ENCODE measurements around the gene TMEM208. TPM values are rescaled to one million over a fixed set of nuclear protein-coding genes. Genes with fewer than 3 reads are reported as not detected.

TMEM208 gene
- total RNA-seq, 1 donor from 2014 or later = 47.5 TPM

DNA sequence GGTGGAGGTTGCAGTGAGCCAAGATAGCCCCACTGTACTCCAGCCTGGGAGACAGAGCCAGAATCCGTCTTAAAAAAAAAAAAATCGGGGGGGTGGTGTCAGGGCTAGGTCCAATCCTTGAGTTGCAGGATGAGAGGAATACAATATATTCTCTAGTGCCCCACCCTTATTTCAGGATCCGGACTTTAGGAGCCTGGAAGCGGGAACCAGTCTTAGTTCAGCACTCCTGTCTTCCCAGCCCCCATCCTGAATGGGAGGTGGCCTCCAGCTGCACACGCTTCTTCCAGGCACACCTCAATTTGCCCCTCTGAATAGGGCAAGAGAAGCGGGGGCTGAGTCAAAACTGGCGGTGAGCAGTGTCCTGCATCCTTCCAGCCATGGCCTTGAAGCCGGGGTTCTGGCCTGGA is 18.7 kb downstream of the TMEM208 start:
- no peak for FAIRE-seq
- Histone ChIP-seq H3K9me3 (ENCODE audit: insufficient read depth, low read depth, low read length) (no peaks in the 10 kb centered on the region), H4K20me1 (ENCODE audit: insufficient read depth, low read length) (no peaks in the 10 kb centered on the region)

GRCh38 chr16:67246081-67246755 is 19.3 kb downstream of the TMEM208 start:
- H3K4me2 ChIP-seq (ENCODE audit: low read length) = peak overlapping the region; percentile 95
- no peaks in the 10 kb centered on the region for H4K20me1 ChIP-seq (ENCODE audit: insufficient read depth, low read length)
- H3K27ac Mint-ChIP-seq (ENCODE audit: unreplicated experiment) = peak overlapping the region; percentile 7
- no peaks in the 10 kb centered on the region for H3K36me3 Mint-ChIP-seq (ENCODE audit: low read depth, unreplicated experiment)
- H3K9ac ChIP-seq (ENCODE audit: low read length) = peak overlapping the region; percentile 82
- peak; percentile 13 for TF ChIP-seq CTCF (IDR thresholded peaks at IDR 0.05; ENCODE audit: insufficient read depth, low read depth, low read length)
- TF ChIP-seq EZH2 (IDR thresholded peaks at IDR 0.05; ENCODE audit: insufficient read depth, low read length) = no peak
- H3K9me3 ChIP-seq (ENCODE audit: insufficient read depth, low read depth, low read length) = no peaks in the 10 kb centered on the region
- H2AFZ ChIP-seq (ENCODE audit: low read depth, low read length) = peak overlapping the region; percentile 40
- peaks cover 44% of the 10 kb centered on the region for H3K79me2 ChIP-seq (ENCODE audit: insufficient read depth, low read length)
- H3K4me1 Mint-ChIP-seq (ENCODE audit: low read depth, unreplicated experiment) = peaks cover 34% of the 10 kb centered on the region
- no peaks in the 10 kb centered on the region for H3K9me3 Mint-ChIP-seq (ENCODE audit: unreplicated experiment)
- DNase-seq (ENCODE audit: low read depth) (peak; percentile 82), FAIRE-seq (no peak)
- H3K4me3 Mint-ChIP-seq (ENCODE audit: unreplicated experiment) = peak overlapping the region; percentile 89
- H3K27me3 ChIP-seq (ENCODE audit: insufficient read depth, low read length) = no peaks in the 10 kb centered on the region
- H3K36me3 ChIP-seq (ENCODE audit: insufficient read depth, low read length) = no peaks in the 10 kb centered on the region
- H3K27ac ChIP-seq (ENCODE audit: low read depth, low read length) = peak overlapping the region; percentile 72
- H3K27me3 Mint-ChIP-seq (ENCODE audit: low read depth, unreplicated experiment) = peaks cover 9% of the 10 kb centered on the region
- H3K4me3 ChIP-seq (ENCODE audit: insufficient read depth, low read depth, low read length) = peak overlapping the region; percentile 74
- H3K4me1 ChIP-seq (ENCODE audit: insufficient read depth, low read length) = peaks cover 62% of the 10 kb centered on the region

More for the DNA sequence above, 18.7 kb downstream of the TMEM208 start:
- Mint-ChIP-seq H3K27ac (ENCODE audit: unreplicated experiment) (peak overlapping the region; percentile 96), H3K9me3 (ENCODE audit: unreplicated experiment) (no peaks in the 10 kb centered on the region), H3K4me1 (ENCODE audit: low read depth, unreplicated experiment) (peaks cover 37% of the 10 kb centered on the region), H3K4me3 (ENCODE audit: unreplicated experiment) (peak overlapping the region; percentile 89), H3K27me3 (ENCODE audit: low read depth, unreplicated experiment) (peaks cover 8% of the 10 kb centered on the region), H3K36me3 (ENCODE audit: low read depth, unreplicated experiment) (no peaks in the 10 kb centered on the region)
- Histone ChIP-seq H3K4me1 (ENCODE audit: insufficient read depth, low read length) (peaks cover 67% of the 10 kb centered on the region), H3K9ac (ENCODE audit: low read length) (peak overlapping the region; percentile 82), H2AFZ (ENCODE audit: low read depth, low read length) (peak overlapping the region; percentile 40), H3K36me3 (ENCODE audit: insufficient read depth, low read length) (no peaks in the 10 kb centered on the region), H3K79me2 (ENCODE audit: insufficient read depth, low read length) (peaks cover 45% of the 10 kb centered on the region), H3K27ac (ENCODE audit: low read depth, low read length) (peak overlapping the region; percentile 72), H3K27me3 (ENCODE audit: insufficient read depth, low read length) (no peaks in the 10 kb centered on the region), H3K4me3 (ENCODE audit: insufficient read depth, low read depth, low read length) (peak overlapping the region; percentile 74), H3K4me2 (ENCODE audit: low read length) (peak overlapping the region; percentile 95)
- no peak for DNase-seq (ENCODE audit: low read depth)
- TF ChIP-seq EZH2 (IDR thresholded peaks at IDR 0.05; ENCODE audit: insufficient read depth, low read length) (no peak), CTCF (IDR thresholded peaks at IDR 0.05; ENCODE audit: insufficient read depth, low read depth, low read length) (no peak)

GRCh38 chr16:67246756-67247191 is 19.8 kb downstream of the TMEM208 start:
- Histone ChIP-seq H3K4me3 (ENCODE audit: insufficient read depth, low read depth, low read length) (peak overlapping the region; percentile 74), H3K9me3 (ENCODE audit: insufficient read depth, low read depth, low read length) (no peaks in the 10 kb centered on the region), H4K20me1 (ENCODE audit: insufficient read depth, low read length) (no peaks in the 10 kb centered on the region), H3K27ac (ENCODE audit: low read depth, low read length) (peak overlapping the region; percentile 72), H3K36me3 (ENCODE audit: insufficient read depth, low read length) (no peaks in the 10 kb centered on the region), H3K79me2 (ENCODE audit: insufficient read depth, low read length) (peaks cover 41% of the 10 kb centered on the region), H3K4me2 (ENCODE audit: low read length) (peak overlapping the region; percentile 95), H2AFZ (ENCODE audit: low read depth, low read length) (peak overlapping the region; percentile 64), H3K4me1 (ENCODE audit: insufficient read depth, low read length) (peaks cover 57% of the 10 kb centered on the region), H3K9ac (ENCODE audit: low read length) (peak overlapping the region; percentile 82), H3K27me3 (ENCODE audit: insufficient read depth, low read length) (no peaks in the 10 kb centered on the region)
- H3K9me3 Mint-ChIP-seq (ENCODE audit: unreplicated experiment) = no peaks in the 10 kb centered on the region
- DNase-seq (ENCODE audit: low read depth) (no peak), FAIRE-seq (no peak)
- H3K4me3 Mint-ChIP-seq (ENCODE audit: unreplicated experiment) = peak overlapping the region; percentile 89
- peaks cover 30% of the 10 kb centered on the region for H3K4me1 Mint-ChIP-seq (ENCODE audit: low read depth, unreplicated experiment)
- H3K27ac Mint-ChIP-seq (ENCODE audit: unreplicated experiment) = no peak overlapping the region
- H3K36me3 Mint-ChIP-seq (ENCODE audit: low read depth, unreplicated experiment) = no peaks in the 10 kb centered on the region
- H3K27me3 Mint-ChIP-seq (ENCODE audit: low read depth, unreplicated experiment) = peaks cover 12% of the 10 kb centered on the region
- TF ChIP-seq CTCF (IDR thresholded peaks at IDR 0.05; ENCODE audit: insufficient read depth, low read depth, low read length) = no peak
- TF ChIP-seq EZH2 (IDR thresholded peaks at IDR 0.05; ENCODE audit: insufficient read depth, low read length) = no peak
